ENCODE measurements around the gene CPSF3.

DNA sequence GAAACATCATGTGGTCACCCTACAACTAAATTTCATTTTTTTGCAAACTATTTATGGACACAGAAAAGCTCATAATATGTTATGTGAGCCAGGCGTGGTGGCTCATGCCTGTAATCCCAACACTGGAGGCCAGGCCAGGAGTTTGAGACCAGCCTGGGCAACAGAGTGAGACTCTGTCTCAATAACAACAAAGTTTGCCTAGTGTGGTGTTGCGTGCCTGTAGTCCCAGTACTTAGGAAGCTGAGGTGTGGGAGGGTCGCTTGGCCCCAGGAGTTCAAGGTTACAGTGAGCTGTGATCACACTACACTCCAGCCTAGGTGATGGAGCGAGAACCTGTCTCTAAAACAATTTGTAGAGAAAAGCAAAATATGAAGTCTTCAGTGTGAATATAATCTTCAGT is 56.7 kb downstream of the CPSF3 start:
- TF ChIP-seq POLR2A (IDR thresholded peaks at IDR 0.05) (no peak), EP300 (IDR thresholded peaks at IDR 0.05) (no peak), POLR2AphosphoS5 (IDR thresholded peaks at IDR 0.05) (no peak)
- TF ChIP-seq, protein P1, sequence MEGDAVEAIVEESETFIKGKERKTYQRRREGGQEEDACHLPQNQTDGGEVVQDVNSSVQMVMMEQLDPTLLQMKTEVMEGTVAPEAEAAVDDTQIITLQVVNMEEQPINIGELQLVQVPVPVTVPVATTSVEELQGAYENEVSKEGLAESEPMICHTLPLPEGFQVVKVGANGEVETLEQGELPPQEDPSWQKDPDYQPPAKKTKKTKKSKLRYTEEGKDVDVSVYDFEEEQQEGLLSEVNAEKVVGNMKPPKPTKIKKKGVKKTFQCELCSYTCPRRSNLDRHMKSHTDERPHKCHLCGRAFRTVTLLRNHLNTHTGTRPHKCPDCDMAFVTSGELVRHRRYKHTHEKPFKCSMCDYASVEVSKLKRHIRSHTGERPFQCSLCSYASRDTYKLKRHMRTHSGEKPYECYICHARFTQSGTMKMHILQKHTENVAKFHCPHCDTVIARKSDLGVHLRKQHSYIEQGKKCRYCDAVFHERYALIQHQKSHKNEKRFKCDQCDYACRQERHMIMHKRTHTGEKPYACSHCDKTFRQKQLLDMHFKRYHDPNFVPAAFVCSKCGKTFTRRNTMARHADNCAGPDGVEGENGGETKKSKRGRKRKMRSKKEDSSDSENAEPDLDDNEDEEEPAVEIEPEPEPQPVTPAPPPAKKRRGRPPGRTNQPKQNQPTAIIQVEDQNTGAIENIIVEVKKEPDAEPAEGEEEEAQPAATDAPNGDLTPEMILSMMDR (IDR thresholded peaks at IDR 0.05), result no peak

Measured in suprapubic skin (tissue), 4 donors.